ENCODE results near the gene DDX28. TPM values are rescaled to one million over a fixed set of nuclear protein-coding genes. Genes with fewer than 3 reads are reported as not detected.

DDX28 gene
- total and polyA plus RNA-seq, 2 experiments from 2014 or later, result 12.2 to 23.8 TPM

DNA sequence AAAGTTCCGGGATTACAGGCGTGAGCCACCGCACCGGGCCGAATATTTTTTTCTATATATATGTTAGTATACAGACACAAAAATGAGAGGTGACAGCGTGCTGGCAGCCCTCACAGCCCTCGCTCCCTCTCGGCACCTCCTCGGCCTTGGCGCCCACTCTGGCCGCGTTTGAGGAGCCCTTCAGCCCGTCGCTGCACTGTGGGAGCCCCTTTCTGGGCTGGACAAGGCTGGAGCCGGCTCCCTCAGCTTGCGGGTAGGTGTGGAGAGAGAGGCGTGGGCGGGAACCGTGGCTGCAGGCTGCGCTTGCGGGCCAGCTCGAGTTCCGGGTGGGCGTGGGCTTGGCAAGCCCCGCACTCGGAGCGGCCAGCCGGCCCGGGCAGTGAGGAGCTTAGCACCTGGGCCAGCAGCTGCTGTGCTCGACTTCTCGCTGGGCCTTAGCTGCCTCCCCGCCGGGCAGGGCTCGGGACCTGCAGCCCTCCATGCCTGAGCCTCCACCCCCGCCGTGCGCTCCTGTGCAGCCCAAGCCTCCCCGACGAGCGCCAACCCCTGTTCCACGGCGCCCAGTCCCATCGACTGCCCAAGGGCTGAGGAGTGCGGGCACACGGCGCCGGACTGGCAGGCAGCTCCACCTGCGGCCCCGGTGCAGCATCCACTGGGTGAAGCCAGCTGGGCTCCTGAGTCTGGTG, 40.9 kb downstream of the DDX28 start:
- Histone ChIP-seq H3K27ac (ENCODE audit: low read depth) (no peak overlapping the region), H3F3A (replicated peaks; ENCODE audit: low read depth) (no peaks in the 10 kb centered on the region), H3K27me3 (ENCODE audit: insufficient read depth) (no peaks in the 10 kb centered on the region), H2AFZ (no peak overlapping the region), H3K4me3 (no peak overlapping the region), H3K4me1 (ENCODE audit: insufficient read depth) (no peaks in the 10 kb centered on the region), H3K4me2 (no peak overlapping the region), H3K9me2 (ENCODE audit: insufficient read depth) (no peaks in the 10 kb centered on the region), H4K20me1 (replicated peaks; ENCODE audit: insufficient read depth) (no peaks in the 10 kb centered on the region), H3K36me3 (ENCODE audit: insufficient read depth) (no peaks in the 10 kb centered on the region), H3K79me2 (replicated peaks; ENCODE audit: insufficient read depth) (no peaks in the 10 kb centered on the region)
- H3K4me1 Mint-ChIP-seq, result peaks cover 8% of the 10 kb centered on the region; the same call in 2 of the 3 replicates
- no peak for ATAC-seq
- no peak for DNase-seq (ENCODE audit: low spot score)
- no peak overlapping the region for H3K27ac Mint-ChIP-seq
- peaks cover 16% of the 10 kb centered on the region for H3K27me3 Mint-ChIP-seq (ENCODE audit: insufficient read depth, low read depth, poor library complexity)
- H3K4me3 Mint-ChIP-seq, result no peak overlapping the region
- no peaks in the 10 kb centered on the region for H3K36me3 Mint-ChIP-seq (ENCODE audit: low read depth)
- TF ChIP-seq CREB1 (CRISPR knock-in tag; IDR thresholded peaks at IDR 0.05; ENCODE audit: low read depth) (no peak), ZNF114 (CRISPR knock-in tag; IDR thresholded peaks at IDR 0.05) (no peak), JUNB (IDR thresholded peaks at IDR 0.05; ENCODE audit: unreplicated experiment) (no peak), POLR2AphosphoS5 (IDR thresholded peaks at IDR 0.05; ENCODE audit: low read depth) (no peak), NANOG (IDR thresholded peaks at IDR 0.05; ENCODE audit: borderline replicate concordance) (no peak), STAT1 (IDR thresholded peaks at IDR 0.05; ENCODE audit: unreplicated experiment) (no peak), ZNF331 (CRISPR knock-in tag; IDR thresholded peaks at IDR 0.05; ENCODE audit: low read depth) (no peak)
- TF ChIP-seq, protein P1, sequence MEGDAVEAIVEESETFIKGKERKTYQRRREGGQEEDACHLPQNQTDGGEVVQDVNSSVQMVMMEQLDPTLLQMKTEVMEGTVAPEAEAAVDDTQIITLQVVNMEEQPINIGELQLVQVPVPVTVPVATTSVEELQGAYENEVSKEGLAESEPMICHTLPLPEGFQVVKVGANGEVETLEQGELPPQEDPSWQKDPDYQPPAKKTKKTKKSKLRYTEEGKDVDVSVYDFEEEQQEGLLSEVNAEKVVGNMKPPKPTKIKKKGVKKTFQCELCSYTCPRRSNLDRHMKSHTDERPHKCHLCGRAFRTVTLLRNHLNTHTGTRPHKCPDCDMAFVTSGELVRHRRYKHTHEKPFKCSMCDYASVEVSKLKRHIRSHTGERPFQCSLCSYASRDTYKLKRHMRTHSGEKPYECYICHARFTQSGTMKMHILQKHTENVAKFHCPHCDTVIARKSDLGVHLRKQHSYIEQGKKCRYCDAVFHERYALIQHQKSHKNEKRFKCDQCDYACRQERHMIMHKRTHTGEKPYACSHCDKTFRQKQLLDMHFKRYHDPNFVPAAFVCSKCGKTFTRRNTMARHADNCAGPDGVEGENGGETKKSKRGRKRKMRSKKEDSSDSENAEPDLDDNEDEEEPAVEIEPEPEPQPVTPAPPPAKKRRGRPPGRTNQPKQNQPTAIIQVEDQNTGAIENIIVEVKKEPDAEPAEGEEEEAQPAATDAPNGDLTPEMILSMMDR (conservative IDR thresholded peaks at IDR 0.05; ENCODE audit: low read depth in 2 of 2), result no peak
- TF ChIP-seq, protein P2, sequence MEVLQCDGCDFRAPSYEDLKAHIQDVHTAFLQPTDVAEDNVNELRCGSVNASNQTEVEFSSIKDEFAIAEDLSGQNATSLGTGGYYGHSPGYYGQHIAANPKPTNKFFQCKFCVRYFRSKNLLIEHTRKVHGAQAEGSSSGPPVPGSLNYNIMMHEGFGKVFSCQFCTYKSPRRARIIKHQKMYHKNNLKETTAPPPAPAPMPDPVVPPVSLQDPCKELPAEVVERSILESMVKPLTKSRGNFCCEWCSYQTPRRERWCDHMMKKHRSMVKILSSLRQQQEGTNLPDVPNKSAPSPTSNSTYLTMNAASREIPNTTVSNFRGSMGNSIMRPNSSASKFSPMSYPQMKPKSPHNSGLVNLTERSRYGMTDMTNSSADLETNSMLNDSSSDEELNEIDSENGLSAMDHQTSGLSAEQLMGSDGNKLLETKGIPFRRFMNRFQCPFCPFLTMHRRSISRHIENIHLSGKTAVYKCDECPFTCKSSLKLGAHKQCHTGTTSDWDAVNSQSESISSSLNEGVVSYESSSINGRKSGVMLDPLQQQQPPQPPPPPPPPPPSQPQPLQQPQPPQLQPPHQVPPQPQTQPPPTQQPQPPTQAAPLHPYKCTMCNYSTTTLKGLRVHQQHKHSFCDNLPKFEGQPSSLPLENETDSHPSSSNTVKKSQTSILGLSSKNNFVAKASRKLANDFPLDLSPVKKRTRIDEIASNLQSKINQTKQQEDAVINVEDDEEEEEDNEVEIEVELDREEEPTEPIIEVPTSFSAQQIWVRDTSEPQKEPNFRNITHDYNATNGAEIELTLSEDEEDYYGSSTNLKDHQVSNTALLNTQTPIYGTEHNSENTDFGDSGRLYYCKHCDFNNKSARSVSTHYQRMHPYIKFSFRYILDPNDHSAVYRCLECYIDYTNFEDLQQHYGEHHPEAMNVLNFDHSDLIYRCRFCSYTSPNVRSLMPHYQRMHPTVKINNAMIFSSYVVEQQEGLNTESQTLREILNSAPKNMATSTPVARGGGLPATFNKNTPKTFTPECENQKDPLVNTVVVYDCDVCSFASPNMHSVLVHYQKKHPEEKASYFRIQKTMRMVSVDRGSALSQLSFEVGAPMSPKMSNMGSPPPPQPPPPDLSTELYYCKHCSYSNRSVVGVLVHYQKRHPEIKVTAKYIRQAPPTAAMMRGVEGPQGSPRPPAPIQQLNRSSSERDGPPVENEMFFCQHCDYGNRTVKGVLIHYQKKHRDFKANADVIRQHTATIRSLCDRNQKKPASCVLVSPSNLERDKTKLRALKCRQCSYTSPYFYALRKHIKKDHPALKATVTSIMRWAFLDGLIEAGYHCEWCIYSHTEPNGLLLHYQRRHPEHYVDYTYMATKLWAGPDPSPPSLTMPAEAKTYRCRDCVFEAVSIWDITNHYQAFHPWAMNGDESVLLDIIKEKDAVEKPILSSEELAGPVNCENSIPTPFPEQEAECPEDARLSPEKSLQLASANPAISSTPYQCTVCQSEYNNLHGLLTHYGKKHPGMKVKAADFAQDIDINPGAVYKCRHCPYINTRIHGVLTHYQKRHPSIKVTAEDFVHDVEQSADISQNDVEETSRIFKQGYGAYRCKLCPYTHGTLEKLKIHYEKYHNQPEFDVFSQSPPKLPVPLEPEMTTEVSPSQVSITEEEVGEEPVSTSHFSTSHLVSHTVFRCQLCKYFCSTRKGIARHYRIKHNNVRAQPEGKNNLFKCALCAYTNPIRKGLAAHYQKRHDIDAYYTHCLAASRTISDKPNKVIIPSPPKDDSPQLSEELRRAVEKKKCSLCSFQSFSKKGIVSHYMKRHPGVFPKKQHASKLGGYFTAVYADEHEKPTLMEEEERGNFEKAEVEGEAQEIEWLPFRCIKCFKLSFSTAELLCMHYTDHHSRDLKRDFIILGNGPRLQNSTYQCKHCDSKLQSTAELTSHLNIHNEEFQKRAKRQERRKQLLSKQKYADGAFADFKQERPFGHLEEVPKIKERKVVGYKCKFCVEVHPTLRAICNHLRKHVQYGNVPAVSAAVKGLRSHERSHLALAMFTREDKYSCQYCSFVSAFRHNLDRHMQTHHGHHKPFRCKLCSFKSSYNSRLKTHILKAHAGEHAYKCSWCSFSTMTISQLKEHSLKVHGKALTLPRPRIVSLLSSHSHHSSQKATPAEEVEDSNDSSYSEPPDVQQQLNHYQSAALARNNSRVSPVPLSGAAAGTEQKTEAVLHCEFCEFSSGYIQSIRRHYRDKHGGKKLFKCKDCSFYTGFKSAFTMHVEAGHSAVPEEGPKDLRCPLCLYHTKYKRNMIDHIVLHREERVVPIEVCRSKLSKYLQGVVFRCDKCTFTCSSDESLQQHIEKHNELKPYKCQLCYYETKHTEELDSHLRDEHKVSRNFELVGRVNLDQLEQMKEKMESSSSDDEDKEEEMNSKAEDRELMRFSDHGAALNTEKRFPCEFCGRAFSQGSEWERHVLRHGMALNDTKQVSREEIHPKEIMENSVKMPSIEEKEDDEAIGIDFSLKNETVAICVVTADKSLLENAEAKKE (CRISPR knock-in tag; IDR thresholded peaks at IDR 0.05), result no peak
- TF ChIP-seq, protein P3, sequence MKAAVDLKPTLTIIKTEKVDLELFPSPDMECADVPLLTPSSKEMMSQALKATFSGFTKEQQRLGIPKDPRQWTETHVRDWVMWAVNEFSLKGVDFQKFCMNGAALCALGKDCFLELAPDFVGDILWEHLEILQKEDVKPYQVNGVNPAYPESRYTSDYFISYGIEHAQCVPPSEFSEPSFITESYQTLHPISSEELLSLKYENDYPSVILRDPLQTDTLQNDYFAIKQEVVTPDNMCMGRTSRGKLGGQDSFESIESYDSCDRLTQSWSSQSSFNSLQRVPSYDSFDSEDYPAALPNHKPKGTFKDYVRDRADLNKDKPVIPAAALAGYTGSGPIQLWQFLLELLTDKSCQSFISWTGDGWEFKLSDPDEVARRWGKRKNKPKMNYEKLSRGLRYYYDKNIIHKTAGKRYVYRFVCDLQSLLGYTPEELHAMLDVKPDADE (IDR thresholded peaks at IDR 0.05), result no peak
- TF ChIP-seq, protein P4, sequence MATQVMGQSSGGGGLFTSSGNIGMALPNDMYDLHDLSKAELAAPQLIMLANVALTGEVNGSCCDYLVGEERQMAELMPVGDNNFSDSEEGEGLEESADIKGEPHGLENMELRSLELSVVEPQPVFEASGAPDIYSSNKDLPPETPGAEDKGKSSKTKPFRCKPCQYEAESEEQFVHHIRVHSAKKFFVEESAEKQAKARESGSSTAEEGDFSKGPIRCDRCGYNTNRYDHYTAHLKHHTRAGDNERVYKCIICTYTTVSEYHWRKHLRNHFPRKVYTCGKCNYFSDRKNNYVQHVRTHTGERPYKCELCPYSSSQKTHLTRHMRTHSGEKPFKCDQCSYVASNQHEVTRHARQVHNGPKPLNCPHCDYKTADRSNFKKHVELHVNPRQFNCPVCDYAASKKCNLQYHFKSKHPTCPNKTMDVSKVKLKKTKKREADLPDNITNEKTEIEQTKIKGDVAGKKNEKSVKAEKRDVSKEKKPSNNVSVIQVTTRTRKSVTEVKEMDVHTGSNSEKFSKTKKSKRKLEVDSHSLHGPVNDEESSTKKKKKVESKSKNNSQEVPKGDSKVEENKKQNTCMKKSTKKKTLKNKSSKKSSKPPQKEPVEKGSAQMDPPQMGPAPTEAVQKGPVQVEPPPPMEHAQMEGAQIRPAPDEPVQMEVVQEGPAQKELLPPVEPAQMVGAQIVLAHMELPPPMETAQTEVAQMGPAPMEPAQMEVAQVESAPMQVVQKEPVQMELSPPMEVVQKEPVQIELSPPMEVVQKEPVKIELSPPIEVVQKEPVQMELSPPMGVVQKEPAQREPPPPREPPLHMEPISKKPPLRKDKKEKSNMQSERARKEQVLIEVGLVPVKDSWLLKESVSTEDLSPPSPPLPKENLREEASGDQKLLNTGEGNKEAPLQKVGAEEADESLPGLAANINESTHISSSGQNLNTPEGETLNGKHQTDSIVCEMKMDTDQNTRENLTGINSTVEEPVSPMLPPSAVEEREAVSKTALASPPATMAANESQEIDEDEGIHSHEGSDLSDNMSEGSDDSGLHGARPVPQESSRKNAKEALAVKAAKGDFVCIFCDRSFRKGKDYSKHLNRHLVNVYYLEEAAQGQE (IDR thresholded peaks at IDR 0.05; ENCODE audit: unreplicated experiment), result no peak
- H3K9me3 Mint-ChIP-seq, result peaks cover 8% of the 10 kb centered on the region

Data from GM23338 (cell line).